GM10248 (cell line): ENCODE measurements around the gene PPFIA1.

ENCODE experiments used
- CTCF ChIA-PET: fragments of 300-600 bp; sonication (Branson Sonifier 250); formaldehyde crosslinking; extraction: SDS; loops from one replicate; lab custom pipeline; 2021; ENCODE audit warnings: antibody characterized with exemption; lab: Yijun Ruan, JAX
- POLR2A ChIA-PET: fragments of 350-650 bp; sonication (Branson Sonifier 250); formaldehyde crosslinking; extraction: SDS; loops from one replicate; lab custom pipeline; 2020; ENCODE audit warnings: antibody characterized with exemption; lab: Yijun Ruan, JAX
- DNase-seq: peaks from one replicate; pipeline ENCODE4 v3.0.0; 2012; ENCODE audit errors: extremely low spot score
- TF ChIP-seq, protein P1 (sequence below): IDR thresholded peaks from 2 replicates; pipeline ENCODE4 v1.5.1; 2012; ENCODE audit warnings: mild to moderate bottlenecking, low read depth; ENCODE audit errors: extremely low read depth, missing control alignments, control extremely low read depth

PPFIA1 gene

GRCh38 chr11:70313945-70314344 is 43.5 kb downstream of the PPFIA1 start:
- TF ChIP-seq, protein P1, sequence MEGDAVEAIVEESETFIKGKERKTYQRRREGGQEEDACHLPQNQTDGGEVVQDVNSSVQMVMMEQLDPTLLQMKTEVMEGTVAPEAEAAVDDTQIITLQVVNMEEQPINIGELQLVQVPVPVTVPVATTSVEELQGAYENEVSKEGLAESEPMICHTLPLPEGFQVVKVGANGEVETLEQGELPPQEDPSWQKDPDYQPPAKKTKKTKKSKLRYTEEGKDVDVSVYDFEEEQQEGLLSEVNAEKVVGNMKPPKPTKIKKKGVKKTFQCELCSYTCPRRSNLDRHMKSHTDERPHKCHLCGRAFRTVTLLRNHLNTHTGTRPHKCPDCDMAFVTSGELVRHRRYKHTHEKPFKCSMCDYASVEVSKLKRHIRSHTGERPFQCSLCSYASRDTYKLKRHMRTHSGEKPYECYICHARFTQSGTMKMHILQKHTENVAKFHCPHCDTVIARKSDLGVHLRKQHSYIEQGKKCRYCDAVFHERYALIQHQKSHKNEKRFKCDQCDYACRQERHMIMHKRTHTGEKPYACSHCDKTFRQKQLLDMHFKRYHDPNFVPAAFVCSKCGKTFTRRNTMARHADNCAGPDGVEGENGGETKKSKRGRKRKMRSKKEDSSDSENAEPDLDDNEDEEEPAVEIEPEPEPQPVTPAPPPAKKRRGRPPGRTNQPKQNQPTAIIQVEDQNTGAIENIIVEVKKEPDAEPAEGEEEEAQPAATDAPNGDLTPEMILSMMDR = no peak
- DNase-seq = no peak
- POLR2A ChIA-PET = no interaction called here
- CTCF ChIA-PET = interaction anchor here (0.8 to 1.0 kb wide), 2 partner anchors 9 to 33 kb away, joined by 3 read pairs; no protein-coding TSS in a partner anchor

- DNase-seq = no peak
- CTCF ChIA-PET = no interaction called here
- TF ChIP-seq, protein P1 = no peak
- POLR2A ChIA-PET = no interaction called here
Measured at GRCh38 chr11:70314730-70315129, 44.2 kb downstream of the PPFIA1 start.

- DNase-seq = no peak
- TF ChIP-seq, protein P1 = no peak
- CTCF ChIA-PET = no interaction called here
Measured at GRCh38 chr11:70315716-70316115, 45.2 kb downstream of the PPFIA1 start.

GRCh38 chr11:70317581-70318305 is 47.3 kb downstream of the PPFIA1 start:
- POLR2A ChIA-PET = no interaction called here
- no peak for DNase-seq

More at GRCh38 chr11:70315716-70316115, 45.2 kb downstream of the PPFIA1 start:
- POLR2A ChIA-PET = no interaction called here

DNA sequence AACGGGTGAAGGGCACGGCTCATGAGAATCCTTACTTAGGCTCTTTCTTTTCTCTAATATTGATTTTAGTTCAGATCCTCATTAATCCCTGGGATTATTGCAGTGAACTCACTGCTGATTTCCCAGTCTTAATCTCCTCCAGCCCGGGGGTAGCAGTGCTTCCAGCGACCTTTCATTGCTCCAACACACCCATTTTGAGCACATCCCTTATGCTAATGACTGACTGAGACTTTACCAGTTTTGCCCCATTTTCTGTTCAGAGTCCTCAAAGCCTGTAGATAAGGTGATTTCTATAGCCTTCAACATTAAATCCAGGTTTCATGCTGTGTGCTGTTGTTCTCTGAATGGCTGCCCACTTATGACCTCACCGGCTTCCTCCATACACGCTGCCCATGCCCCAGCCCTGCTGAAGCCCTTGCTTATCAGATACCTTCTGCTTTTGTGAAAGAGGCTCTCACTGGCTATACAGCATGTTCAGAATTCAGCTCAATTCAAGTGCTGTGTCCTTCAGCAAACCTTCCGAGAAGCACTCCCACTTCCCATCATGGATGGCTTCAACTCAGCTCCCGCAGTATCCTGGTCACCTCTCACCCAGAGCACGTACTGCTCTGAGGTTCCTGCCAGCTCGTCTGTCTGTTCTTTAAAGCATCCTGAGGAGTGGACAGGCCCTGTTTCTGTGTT is 49.0 kb downstream of the PPFIA1 start:
- DNase-seq = no peak
- TF ChIP-seq, protein P1 = no peak
- POLR2A ChIA-PET = no interaction called here
- CTCF ChIA-PET = no interaction called here

More at GRCh38 chr11:70317581-70318305, 47.3 kb downstream of the PPFIA1 start:
- CTCF ChIA-PET = interaction anchor here (1.3 kb wide), 1 partner anchor 31 kb away, joined by 3 read pairs; no protein-coding TSS in a partner anchor
- TF ChIP-seq, protein P1 = no peak

DNA sequence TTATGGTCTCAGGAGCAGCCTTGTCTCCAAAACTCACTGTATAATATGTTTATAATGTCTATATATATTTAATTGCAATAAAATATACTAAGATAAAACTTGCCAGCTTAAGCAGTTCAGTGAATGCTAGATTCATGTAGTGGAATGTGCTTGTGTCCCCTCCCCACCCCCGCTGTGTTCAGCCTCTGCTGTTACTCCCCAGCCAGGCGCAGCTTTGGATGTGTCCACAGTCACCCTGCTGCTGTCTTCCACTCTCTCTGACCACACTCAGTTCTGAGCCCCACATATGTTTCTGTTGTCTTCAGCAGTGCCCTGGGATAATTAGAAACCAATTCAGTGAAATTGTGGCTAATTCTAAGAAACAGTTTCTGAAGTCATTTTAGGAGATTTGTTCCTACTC is 52.2 kb downstream of the PPFIA1 start:
- TF ChIP-seq, protein P1 = no peak
- ChIA-PET POLR2A (no interaction called here), CTCF (interaction anchor here (0.9 to 1.4 kb wide), 3 partner anchors 9 to 20 kb away, joined by 3 read pairs; no protein-coding TSS in a partner anchor)
- DNase-seq = no peak
